HUES64 (cell line): ENCODE results near the gene PGLYRP2.

Experiments
- H3K27ac ChIP-seq: 2 replicates; pipeline ENCODE4 v1.7.0; 2013; ENCODE audit warnings: low read depth, low read length, inconsistent platforms
- H3K27me3 ChIP-seq: 2 replicates; pipeline ENCODE4 v1.6.1; 2013; ENCODE audit warnings: mild to moderate bottlenecking, low read length; ENCODE audit not compliant: insufficient read depth
- H3K36me3 ChIP-seq: 2 replicates; pipeline ENCODE4 v1.6.1; 2013; ENCODE audit warnings: mild to moderate bottlenecking, low read length; ENCODE audit not compliant: insufficient read depth
- H3K4me1 ChIP-seq: 2 replicates; pipeline ENCODE4 v1.6.1; 2013; ENCODE audit warnings: mild to moderate bottlenecking, low read length, moderate library complexity; ENCODE audit not compliant: insufficient read depth
- H3K4me3 ChIP-seq: 2 replicates; pipeline ENCODE4 v1.5.1; 2013; ENCODE audit warnings: mild to moderate bottlenecking, low read length, moderate library complexity
- H3K9ac ChIP-seq: 2 replicates; pipeline ENCODE4 v1.6.1; 2013; ENCODE audit warnings: mild to moderate bottlenecking, low read depth, low read length
- H3K9me3 ChIP-seq: 2 replicates; pipeline ENCODE4 v1.6.1; 2013; ENCODE audit warnings: low read depth, low read length; ENCODE audit not compliant: insufficient read depth
- WGBS: fragments of 150-250, 120-280 bp; methylation state at CpG from one replicate; pipeline ENCODE4 v1.1.7; 2013; ENCODE audit warnings: missing lambda C conversion rate; 5-methylcytosine and 5-hydroxymethylcytosine counted together

PGLYRP2 gene

GRCh38 chr19:15419413-15420025 lies 59.8 kb downstream of the PGLYRP2 start:
- no peak overlapping the region for H3K9ac ChIP-seq
- H3K4me3 ChIP-seq, result peak overlapping the region; percentile 37
- 65% methylated on average over 14 of the region's 16 CpGs for WGBS
- peaks cover 38% of the 10 kb centered on the region for H3K36me3 ChIP-seq
- H3K4me1 ChIP-seq, result peaks cover 4% of the 10 kb centered on the region; the same call in 1 of the 2 replicates
- H3K9me3 ChIP-seq, result 0 out of 2 replicates have a peak, but pooled peaks cover 3% of the 10 kb centered on the region
- H3K27ac ChIP-seq, result no peak overlapping the region
- H3K27me3 ChIP-seq, result no peaks in the 10 kb centered on the region
